CD8-positive, alpha-beta memory T cell (primary cell): ENCODE data around the gene PLCXD1. TPM values are rescaled to one million over a fixed set of nuclear protein-coding genes. Genes with fewer than 3 reads are reported as not detected.

ENCODE experiments used
- CTCF ChIA-PET: fragments of 350-600 bp; sonication (Branson Sonifier 250); formaldehyde crosslinking; loops from one replicate; lab custom pipeline; 2021; ENCODE audit warnings: antibody characterized with exemption; lab: Charles Lee
- POLR2A ChIA-PET: fragments of 350-600 bp; sonication (Branson Sonifier 250); formaldehyde crosslinking; loops from one replicate; lab custom pipeline; 2021; ENCODE audit warnings: antibody characterized with exemption; lab: Charles Lee
- DNase-seq, 5 donors: peaks; one replicate each; pipeline versions ENCODE4 v3.0.0 to v3.0.0-alpha.2; 2020 to 2022; ENCODE audit warnings: mixed read lengths in 1 of 5
- H3K27ac ChIP-seq: one replicate; pipeline ENCODE4 v1.7.0; 2013; ENCODE audit warnings: low read depth, mild to moderate bottlenecking, low read length, moderate library complexity
- H3K27me3 ChIP-seq: 2 replicates; pipeline ENCODE4 v1.7.0; 2013; ENCODE audit warnings: low read length, mild to moderate bottlenecking; ENCODE audit not compliant: insufficient read depth, poor library complexity, severe bottlenecking
- H3K36me3 ChIP-seq: 2 replicates; pipeline ENCODE4 v1.7.0; 2013; ENCODE audit warnings: mild to moderate bottlenecking, low read length, moderate library complexity; ENCODE audit not compliant: insufficient read depth
- H3K4me1 ChIP-seq: 2 replicates; pipeline ENCODE4 v1.7.0; 2013; ENCODE audit warnings: mild to moderate bottlenecking, low read length, moderate library complexity; ENCODE audit not compliant: insufficient read depth
- H3K4me3 ChIP-seq: 2 replicates; pipeline ENCODE4 v1.7.0; 2013; ENCODE audit warnings: mild to moderate bottlenecking, low read length
- H3K9me3 ChIP-seq: 2 replicates; pipeline ENCODE4 v1.7.0; 2013; ENCODE audit warnings: mild to moderate bottlenecking, low read length
- H3K27ac Mint-ChIP-seq, 8 donors: one replicate each; pipeline ENCODE4 v1.8.0; 2020 to 2021; ENCODE audit warnings: mixed read lengths in 8 of 8, mild to moderate bottlenecking in 6 of 8, inconsistent platforms in 3 of 8, moderate library complexity in 3 of 8
- H3K27me3 Mint-ChIP-seq, 2 donors: one replicate each; pipeline ENCODE4 v1.8.0; 2020 to 2021; ENCODE audit warnings: mixed read lengths in 2 of 2, mild to moderate bottlenecking in 1 of 2, moderate library complexity in 1 of 2
- H3K36me3 Mint-ChIP-seq, 3 donors: one replicate each; pipeline ENCODE4 v1.8.0; 2020 to 2021; ENCODE audit warnings: mixed read lengths in 3 of 3, inconsistent platforms in 1 of 3, mild to moderate bottlenecking in 1 of 3
- H3K4me1 Mint-ChIP-seq, 3 donors: one replicate each; pipeline ENCODE4 v1.8.0; 2020 to 2021; ENCODE audit warnings: mixed read lengths in 3 of 3, inconsistent platforms in 1 of 3, mild to moderate bottlenecking in 1 of 3
- H3K4me3 Mint-ChIP-seq, 7 donors: one replicate each; pipeline ENCODE4 v1.8.0; 2020 to 2021; ENCODE audit warnings: mixed read lengths in 7 of 7, mild to moderate bottlenecking in 6 of 7, moderate library complexity in 4 of 7, inconsistent platforms in 2 of 7
- H3K9me3 Mint-ChIP-seq, 5 donors: one replicate each; pipeline ENCODE4 v1.8.0; 2020 to 2022; ENCODE audit warnings: mixed read lengths in 5 of 5, mild to moderate bottlenecking in 3 of 5, moderate library complexity in 2 of 5, inconsistent platforms in 1 of 5
- polyA plus RNA-seq: library from polyadenylated mRNA; unstranded; fragments of 300-500 nt; fragmentation: Illumina TruSeq; gene quantifications from one replicate; pipeline ENCODE4 v1.2.3, GENCODE V29; 2021
- total RNA-seq, 2 experiments: library from RNA; stranded (reverse); gene quantifications; one replicate each; pipeline ENCODE4 v1.2.3, GENCODE V29; 2021

Gene PLCXD1
- total and polyA plus RNA-seq, 3 experiments from 2014 or later = 4.6 to 30.6 (median 28.5) TPM

DNA sequence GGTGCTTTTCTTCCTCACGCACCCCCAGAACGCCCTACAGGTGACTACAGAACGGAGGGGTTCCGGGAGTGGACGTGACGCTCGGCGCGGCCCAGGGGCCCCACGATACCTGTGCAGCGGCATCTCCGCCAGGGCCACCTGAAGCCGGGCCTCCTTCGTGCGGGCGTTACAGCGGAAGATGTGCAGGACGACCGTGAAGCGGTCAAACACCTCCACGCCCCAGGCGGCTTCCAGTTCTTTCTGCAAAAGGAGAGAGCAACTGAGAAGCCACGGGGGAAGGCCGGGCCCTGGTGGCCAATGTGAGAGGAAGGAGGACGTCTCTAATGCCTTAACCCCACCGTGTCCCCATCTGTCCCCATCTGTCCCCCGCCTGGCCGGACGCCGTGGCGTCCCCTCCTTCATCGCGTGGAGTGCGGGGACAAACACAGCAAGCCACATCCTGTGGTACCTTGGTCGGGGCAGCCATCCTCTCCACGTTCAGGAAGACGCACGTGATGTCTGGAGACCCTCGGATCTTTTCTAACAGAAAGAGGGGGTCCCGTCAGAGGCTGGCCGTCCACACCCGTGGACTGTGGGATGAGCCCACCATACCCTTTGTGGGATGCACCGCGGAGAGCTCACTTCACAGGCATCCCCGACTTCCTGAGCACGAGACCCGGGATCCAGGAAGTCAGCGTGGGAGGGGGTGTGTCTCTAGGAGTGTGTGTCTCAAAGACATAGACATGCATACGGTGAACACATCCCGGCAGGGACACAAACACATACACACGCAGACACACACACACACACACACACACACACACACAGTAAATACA, 33.8 kb downstream of the PLCXD1 start:
- Histone ChIP-seq H3K4me1 (peaks cover 19% of the 10 kb centered on the region), H3K36me3 (peaks cover 10% of the 10 kb centered on the region), H3K27ac (no peak overlapping the region), H3K27me3 (no peaks in the 10 kb centered on the region), H3K4me3 (no peak overlapping the region), H3K9me3 (no peaks in the 10 kb centered on the region)
- POLR2A ChIA-PET = no interaction called here
- H3K27ac Mint-ChIP-seq = no peak overlapping the region
- peaks cover 0 to 9% (median 8%) of the 10 kb centered on the region in 3 donors for H3K4me1 Mint-ChIP-seq
- peaks cover 5 to 45% (median 12%) of the 10 kb centered on the region in 3 donors for H3K36me3 Mint-ChIP-seq
- no peaks in the 10 kb centered on the region for H3K9me3 Mint-ChIP-seq
- peaks cover 0 to 4% of the 10 kb centered on the region in 2 donors for H3K27me3 Mint-ChIP-seq
- H3K4me3 Mint-ChIP-seq = no peak overlapping the region
- DNase-seq = peak in 1 of 5 donors; percentile 45
- CTCF ChIA-PET = no interaction called here

DNA sequence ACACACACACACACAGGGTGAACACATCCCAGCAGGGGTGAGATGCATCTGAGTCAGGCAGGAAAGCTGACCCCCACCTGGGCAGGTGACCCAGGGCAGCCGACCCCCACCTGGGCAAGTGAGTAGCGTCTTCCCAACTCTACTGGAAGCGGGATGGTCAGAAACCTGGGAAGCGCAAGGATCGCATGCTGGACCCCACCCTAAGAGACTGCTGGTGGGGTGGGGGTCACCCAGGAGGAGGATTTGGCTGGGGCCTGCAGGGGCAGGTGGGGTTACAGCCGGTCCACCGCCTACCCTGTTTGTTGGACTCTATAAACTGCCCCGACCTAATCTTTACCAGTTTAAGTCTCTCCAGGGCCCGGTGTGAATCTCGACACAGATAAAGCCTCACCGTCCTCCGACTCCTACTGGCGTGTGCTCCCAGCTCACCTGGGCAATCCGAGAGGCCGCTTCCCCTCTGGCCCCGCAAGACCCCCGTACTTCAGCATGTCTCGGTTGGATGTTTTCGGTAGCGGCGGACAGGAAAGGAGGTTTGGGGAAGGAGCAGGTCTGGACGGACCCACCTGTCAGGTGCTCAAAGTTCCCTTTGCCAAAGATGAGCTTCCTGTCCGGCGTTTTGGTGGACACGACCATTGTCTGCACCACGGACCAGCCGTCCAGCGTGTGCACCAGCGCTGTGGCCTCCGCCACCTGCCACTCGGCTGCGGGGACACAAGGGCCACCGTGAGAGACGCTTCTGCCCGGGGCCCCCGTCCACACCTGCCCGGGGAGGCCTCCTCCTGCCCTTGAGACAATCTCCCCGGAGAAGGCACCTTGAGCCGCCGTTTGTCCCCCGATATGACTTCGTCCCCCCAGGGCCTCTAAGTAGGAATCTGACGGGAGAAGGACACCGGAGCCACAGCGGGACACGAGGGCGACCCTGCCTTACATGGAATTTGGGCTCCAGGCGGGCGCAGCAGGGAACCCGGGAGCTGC, 35.5 kb downstream of the PLCXD1 start:
- H3K4me3 Mint-ChIP-seq = peak overlapping the region in 5 of 7 donors; percentile 7 to 59 (median 37)
- H3K9me3 Mint-ChIP-seq = no peaks in the 10 kb centered on the region
- POLR2A ChIA-PET = no interaction called here
- H3K27ac Mint-ChIP-seq = peak overlapping the region in 6 of 8 donors; percentile 15 to 96 (median 45)
- Histone ChIP-seq H3K4me3 (no peak overlapping the region), H3K27ac (no peak overlapping the region), H3K4me1 (peaks cover 27% of the 10 kb centered on the region), H3K36me3 (peaks cover 9% of the 10 kb centered on the region), H3K27me3 (no peaks in the 10 kb centered on the region), H3K9me3 (no peaks in the 10 kb centered on the region)
- peak in 1 of 5 donors; percentile 60 for DNase-seq
- peaks cover 5 to 18% (median 18%) of the 10 kb centered on the region in 3 donors for H3K4me1 Mint-ChIP-seq
- CTCF ChIA-PET = no interaction called here
- H3K27me3 Mint-ChIP-seq = peaks cover 0 to 4% of the 10 kb centered on the region in 2 donors
- peaks cover 5 to 32% (median 12%) of the 10 kb centered on the region in 3 donors for H3K36me3 Mint-ChIP-seq

DNA sequence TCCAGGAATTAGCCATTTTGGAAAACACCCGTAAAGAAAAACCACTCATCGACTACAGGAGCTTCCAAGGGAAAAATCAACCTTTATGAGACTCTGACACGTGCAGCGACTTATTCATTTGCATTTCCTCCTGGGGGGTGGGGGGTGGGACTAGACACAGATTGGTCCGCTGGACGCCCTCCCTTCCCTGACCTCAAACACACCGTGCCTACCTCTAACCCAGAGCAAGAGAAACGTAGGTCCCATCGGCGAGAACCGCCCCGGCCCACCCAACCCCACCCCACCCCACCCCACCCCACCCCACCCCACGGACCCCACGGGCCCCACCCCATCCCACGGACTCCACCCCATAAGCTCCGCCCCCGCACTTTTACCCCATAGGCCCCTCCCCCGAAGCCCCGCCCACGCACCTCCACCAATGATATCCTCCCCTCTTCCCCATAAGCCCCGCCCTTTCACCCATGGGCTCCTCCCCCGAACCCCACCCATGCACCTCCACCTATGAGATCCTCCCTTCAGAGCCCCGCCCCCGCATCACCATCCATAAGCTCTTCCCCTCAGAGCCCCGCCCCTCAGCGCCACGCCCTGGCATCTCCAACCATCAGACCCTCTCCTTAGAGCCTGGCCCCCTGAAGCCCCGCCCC, 36.4 kb downstream of the PLCXD1 start:
- no peaks in the 10 kb centered on the region for H3K9me3 Mint-ChIP-seq
- Histone ChIP-seq H3K27me3 (no peaks in the 10 kb centered on the region), H3K4me3 (peak overlapping the region; percentile 54), H3K27ac (peak overlapping the region; percentile 85), H3K9me3 (no peaks in the 10 kb centered on the region), H3K36me3 (no peaks in the 10 kb centered on the region), H3K4me1 (peaks cover 27% of the 10 kb centered on the region)
- H3K27me3 Mint-ChIP-seq = peaks cover 0 to 4% of the 10 kb centered on the region in 2 donors
- peak overlapping the region; percentile 84 to 96 (median 94) for H3K4me3 Mint-ChIP-seq
- ChIA-PET POLR2A (no interaction called here), CTCF (no interaction called here)
- H3K4me1 Mint-ChIP-seq = peaks cover 7 to 21% (median 20%) of the 10 kb centered on the region in 3 donors
- peak overlapping the region; percentile 96 to 99 (median 99) for H3K27ac Mint-ChIP-seq
- H3K36me3 Mint-ChIP-seq = peaks cover 2 to 23% (median 5%) of the 10 kb centered on the region in 3 donors
- DNase-seq = no peak

DNA sequence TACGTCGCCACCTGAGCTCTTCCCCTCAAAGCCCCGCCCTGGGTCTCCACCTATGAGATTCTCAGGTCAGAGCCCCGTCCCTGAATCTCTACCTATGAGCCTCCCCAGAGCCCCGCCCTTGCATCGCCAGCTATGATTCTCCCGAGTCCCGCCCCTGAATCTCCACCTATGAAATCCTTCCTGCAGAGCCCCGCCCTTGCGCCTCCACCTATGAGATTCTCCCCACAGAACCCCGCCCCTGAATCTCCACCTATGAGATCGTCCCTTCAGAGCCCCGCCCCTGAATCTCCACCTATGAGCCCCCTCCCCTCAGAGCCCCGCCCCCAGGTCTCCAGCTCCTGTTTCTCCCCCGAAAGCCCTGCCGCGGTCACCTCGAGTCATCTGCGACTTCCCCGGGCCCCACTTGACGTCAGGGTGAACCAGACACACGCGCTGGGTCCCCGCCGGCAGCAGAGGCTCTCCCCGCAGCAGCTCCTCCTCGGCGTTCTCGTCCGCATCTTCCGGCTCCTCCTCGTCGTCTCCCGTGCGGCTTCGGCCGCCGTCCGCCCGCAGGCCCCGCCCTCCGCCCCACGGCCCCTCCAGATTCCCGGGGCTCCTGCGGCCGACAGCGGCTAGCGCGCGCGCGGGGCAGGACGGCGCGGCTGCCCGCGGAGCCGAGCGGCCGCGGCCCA, 37.0 kb downstream of the PLCXD1 start:
- H3K36me3 ChIP-seq = no peaks in the 10 kb centered on the region
- H3K27ac ChIP-seq = peak overlapping the region; percentile 85
- Mint-ChIP-seq H3K27ac (peak overlapping the region; percentile 96 to 99 (median 99)), H3K9me3 (peaks cover 0 to 1% (median 0%) of the 10 kb centered on the region in 5 donors), H3K4me3 (peak overlapping the region; percentile 86 to 96 (median 94)), H3K36me3 (peaks cover 2 to 19% (median 4%) of the 10 kb centered on the region in 3 donors), H3K27me3 (peaks cover 0 to 5% of the 10 kb centered on the region in 2 donors), H3K4me1 (peaks cover 14 to 27% (median 26%) of the 10 kb centered on the region in 3 donors)
- H3K27me3 ChIP-seq = no peaks in the 10 kb centered on the region
- H3K9me3 ChIP-seq = no peaks in the 10 kb centered on the region
- peak; percentile 97 to 98 (median 97) for DNase-seq
- peaks cover 30% of the 10 kb centered on the region for H3K4me1 ChIP-seq
- peak overlapping the region; percentile 54 for H3K4me3 ChIP-seq
- ChIA-PET POLR2A (no interaction called here), CTCF (no interaction called here)

DNA sequence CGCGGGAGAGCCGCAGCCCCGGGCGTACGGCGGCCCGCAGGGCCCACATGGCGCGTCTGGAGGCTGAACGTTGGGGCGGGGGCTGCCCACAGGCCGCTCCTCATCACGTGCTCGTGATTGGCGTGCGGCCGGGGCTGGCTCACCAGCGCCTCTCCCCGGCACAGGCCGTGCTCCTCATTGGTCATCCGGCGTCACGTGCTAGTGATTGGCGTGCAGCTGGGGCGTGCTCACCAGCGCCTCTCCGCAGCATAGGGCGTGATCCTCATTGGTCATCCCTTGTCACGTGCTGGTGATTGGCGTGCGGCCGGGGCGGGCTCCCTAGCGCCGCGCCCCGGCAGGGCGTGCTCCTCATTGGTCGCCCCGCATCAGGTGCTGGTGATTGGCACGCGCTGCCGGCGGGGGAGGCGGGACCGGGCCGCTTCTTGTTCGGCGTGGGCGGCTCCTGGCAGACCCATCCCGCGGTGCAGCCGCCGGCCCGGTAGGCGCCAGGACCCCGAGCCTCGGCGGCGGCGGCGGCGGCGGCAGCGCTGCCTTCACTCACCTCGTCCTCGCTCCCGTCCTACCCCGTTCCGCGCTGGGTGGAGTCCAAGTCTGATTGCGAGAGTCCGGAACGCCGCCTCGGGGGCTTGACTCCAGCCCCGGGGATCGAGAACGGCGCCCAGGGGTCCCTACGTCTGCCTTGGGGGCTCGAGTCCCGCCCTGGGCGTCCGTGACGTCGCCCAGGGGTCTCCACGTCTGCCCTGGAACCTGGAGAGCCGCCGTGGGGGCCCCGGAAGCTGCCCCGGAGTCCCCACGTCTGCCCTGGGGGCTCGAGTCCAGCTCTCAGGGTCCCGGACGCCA, 37.8 kb downstream of the PLCXD1 start, which contains the start of gene GTPBP6:
Gene GTPBP6, minus strand, starts transcription at position 58 of the 840 bp plus-strand sequence. Its CDS starts 9 bp downstream, at position 49.
- peaks cover 37% of the 10 kb centered on the region for H3K4me1 ChIP-seq
- CTCF ChIA-PET = no interaction called here
- peak within 1 kb of the TSS; percentile 85 for H3K27ac ChIP-seq
- peak within 1 kb of the TSS; percentile 66 for H3K4me3 ChIP-seq
- H3K36me3 Mint-ChIP-seq = peaks cover 0 to 12% (median 0%) of the 10 kb centered on the region in 3 donors
- POLR2A ChIA-PET = no interaction called here
- no peaks in the 10 kb centered on the region for H3K27me3 ChIP-seq
- DNase-seq = peak; percentile 98 to 100 (median 99)
- peak within 1 kb of the TSS; percentile 96 to 99 (median 99) for H3K27ac Mint-ChIP-seq
- peaks cover 0 to 3% (median 0%) of the 10 kb centered on the region in 5 donors for H3K9me3 Mint-ChIP-seq
- H3K9me3 ChIP-seq = no peaks in the 10 kb centered on the region
- H3K4me1 Mint-ChIP-seq = peaks cover 21 to 35% (median 29%) of the 10 kb centered on the region in 3 donors
- no peaks in the 10 kb centered on the region for H3K36me3 ChIP-seq
- peak within 1 kb of the TSS; percentile 86 to 96 (median 94) for H3K4me3 Mint-ChIP-seq
- H3K27me3 Mint-ChIP-seq = peaks cover 0 to 7% of the 10 kb centered on the region in 2 donors

DNA sequence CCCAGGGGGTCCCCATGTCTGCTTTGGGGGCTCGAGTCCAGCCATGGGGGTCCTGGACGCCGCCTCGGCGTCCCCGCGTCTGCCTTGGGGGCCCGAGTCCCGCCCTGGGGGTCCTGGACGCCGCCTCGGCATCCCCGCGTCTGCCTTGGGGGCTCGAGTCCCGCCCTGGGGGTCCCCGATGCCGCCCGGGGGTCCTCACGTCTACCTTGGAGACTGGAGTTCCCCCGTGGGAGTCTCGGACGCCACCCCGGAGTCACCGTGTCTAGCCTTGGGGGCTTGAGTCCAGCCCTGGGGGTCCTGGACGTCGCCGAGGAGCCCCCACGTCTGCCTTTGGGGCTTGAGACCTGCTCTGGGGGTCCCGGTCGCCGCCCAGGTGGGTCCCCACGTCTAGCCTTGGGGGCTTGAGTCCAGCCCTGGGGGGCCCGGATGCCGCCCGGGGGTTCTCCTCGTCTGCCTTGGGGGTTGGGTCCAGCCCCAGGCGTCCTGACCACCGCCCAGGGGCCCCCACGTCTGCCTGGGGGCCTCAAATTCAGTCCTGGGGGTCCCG, 38.5 kb downstream of the PLCXD1 start:
- Mint-ChIP-seq H3K36me3 (peaks cover 0 to 9% (median 0%) of the 10 kb centered on the region in 3 donors), H3K9me3 (peaks cover 0 to 3% (median 0%) of the 10 kb centered on the region in 5 donors), H3K27ac (peak overlapping the region in 2 of 8 donors; percentile 78 to 81), H3K4me1 (peaks cover 22 to 39% (median 29%) of the 10 kb centered on the region in 3 donors), H3K4me3 (peak overlapping the region; percentile 71 to 87 (median 78)), H3K27me3 (peaks cover 0 to 7% of the 10 kb centered on the region in 2 donors)
- peak overlapping the region; percentile 69 for H3K27ac ChIP-seq
- H3K4me3 ChIP-seq = peak overlapping the region; percentile 66
- no peaks in the 10 kb centered on the region for H3K36me3 ChIP-seq
- ChIA-PET CTCF (no interaction called here), POLR2A (no interaction called here)
- peaks cover 39% of the 10 kb centered on the region for H3K4me1 ChIP-seq
- no peaks in the 10 kb centered on the region for H3K9me3 ChIP-seq
- H3K27me3 ChIP-seq = no peaks in the 10 kb centered on the region
- peak in 1 of 5 donors; percentile 57 for DNase-seq
